ENCODE results near the gene MS4A4A. TPM values are rescaled to one million over a fixed set of nuclear protein-coding genes. Genes with fewer than 3 reads are reported as not detected.
"Not testable (repeated sequence)": the region's sequence is repeated elsewhere in the genome, so short reads cannot be mapped to it uniquely, and the experiment has no call there.

The MS4A4A gene
- total and polyA plus RNA-seq, 2 experiments from 2014 or later: not detected

DNA sequence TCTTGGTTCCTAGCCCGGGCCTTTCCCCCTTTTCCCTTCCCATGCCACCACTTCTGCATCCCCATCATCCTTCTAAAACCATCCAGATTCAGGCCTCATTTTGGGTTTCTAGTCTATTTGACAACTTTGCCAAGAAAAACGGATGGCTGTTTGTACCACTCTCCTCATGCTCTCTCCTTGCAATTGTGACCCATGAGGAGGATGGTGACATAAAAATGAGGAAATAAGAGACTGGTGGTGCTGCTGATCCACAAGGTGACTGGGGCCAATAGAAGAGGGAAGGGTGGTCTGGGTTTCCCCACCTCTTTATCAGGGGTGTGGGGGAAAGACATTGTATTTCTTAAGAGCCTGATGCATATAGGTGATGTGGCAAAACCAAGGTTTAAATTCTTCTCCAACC, 1.0 kb downstream of the MS4A4A start:
- DNase-seq (ENCODE audit: low read depth in 1 of 2, low spot score in 1 of 2): no peak
- no peaks in the 10 kb centered on the region for H3K4me1 ChIP-seq (ENCODE audit: low read depth)
- TF ChIP-seq, protein P1, sequence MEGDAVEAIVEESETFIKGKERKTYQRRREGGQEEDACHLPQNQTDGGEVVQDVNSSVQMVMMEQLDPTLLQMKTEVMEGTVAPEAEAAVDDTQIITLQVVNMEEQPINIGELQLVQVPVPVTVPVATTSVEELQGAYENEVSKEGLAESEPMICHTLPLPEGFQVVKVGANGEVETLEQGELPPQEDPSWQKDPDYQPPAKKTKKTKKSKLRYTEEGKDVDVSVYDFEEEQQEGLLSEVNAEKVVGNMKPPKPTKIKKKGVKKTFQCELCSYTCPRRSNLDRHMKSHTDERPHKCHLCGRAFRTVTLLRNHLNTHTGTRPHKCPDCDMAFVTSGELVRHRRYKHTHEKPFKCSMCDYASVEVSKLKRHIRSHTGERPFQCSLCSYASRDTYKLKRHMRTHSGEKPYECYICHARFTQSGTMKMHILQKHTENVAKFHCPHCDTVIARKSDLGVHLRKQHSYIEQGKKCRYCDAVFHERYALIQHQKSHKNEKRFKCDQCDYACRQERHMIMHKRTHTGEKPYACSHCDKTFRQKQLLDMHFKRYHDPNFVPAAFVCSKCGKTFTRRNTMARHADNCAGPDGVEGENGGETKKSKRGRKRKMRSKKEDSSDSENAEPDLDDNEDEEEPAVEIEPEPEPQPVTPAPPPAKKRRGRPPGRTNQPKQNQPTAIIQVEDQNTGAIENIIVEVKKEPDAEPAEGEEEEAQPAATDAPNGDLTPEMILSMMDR (IDR thresholded peaks at IDR 0.05; ENCODE audit: low read depth, low read length): no peak
- no peak overlapping the region for H3K4me3 ChIP-seq
- H3K36me3 ChIP-seq: no peaks in the 10 kb centered on the region
- peaks cover 2% of the 10 kb centered on the region for H3K9me3 ChIP-seq (ENCODE audit: low read depth)
- H3K27ac ChIP-seq: no peak overlapping the region
- no peaks in the 10 kb centered on the region for H3K27me3 ChIP-seq

DNA sequence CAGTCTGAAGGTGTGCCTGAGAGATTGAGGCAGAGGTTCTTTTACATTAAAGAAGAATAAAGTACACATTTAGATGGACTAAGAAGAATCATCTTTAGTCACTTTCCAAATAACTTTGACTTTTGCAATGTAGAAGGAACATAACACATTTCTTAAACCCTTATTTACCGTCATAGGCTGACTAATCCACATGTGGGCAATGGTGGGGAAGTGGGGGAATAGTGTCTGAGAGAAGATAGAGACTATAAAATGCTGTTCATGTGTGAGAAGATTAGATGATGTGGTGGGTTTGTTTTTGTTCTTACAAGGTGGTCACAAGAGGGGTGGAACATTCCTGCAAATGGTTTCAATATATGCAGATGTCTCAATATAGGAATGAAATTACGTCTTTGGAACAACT, 1.8 kb downstream of the MS4A4A start:
- Histone ChIP-seq H3K4me3 (no peak overlapping the region), H3K4me1 (ENCODE audit: low read depth) (no peaks in the 10 kb centered on the region), H3K27ac (no peak overlapping the region), H3K9me3 (ENCODE audit: low read depth) (peaks cover 2% of the 10 kb centered on the region), H3K36me3 (no peaks in the 10 kb centered on the region), H3K27me3 (no peaks in the 10 kb centered on the region)
- DNase-seq (ENCODE audit: low read depth in 1 of 2, low spot score in 1 of 2): no peak
- TF ChIP-seq, protein P1 (IDR thresholded peaks at IDR 0.05; ENCODE audit: low read depth, low read length): no peak

DNA sequence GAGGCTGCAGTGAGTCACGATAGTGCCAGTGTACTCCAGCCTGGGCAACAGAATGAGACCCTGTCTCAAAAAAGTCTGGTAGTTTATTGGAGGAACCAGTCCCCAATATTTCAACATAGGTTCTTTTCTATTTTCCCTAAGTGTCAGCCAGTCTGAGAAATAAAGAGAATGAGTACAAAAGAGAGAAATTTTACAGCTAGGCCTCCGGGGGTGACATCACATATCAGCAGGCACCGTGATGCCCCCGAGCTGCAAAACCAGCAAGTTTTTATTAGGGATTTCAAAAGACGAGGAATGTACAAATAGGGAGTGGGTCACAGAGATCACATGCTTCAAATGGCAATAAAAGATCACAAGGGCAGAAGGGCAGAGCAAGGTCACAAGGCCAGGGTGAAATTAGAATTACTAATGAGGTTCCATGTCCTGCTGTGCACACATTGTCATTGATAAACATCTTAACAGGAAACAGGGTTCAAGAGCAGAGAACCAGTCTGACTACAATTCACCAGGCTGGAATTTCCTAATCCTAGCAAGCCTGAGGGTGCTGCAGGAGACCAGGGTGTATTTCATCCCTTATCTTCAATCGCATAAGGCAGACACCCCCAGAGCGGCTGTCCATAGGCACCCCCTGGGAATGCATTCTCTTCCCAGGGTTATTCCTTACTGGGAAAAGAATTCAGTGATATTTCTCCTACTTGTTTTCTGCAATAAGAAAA, 5.1 kb downstream of the MS4A4A start:
- not testable (repeated sequence) for DNase-seq (ENCODE audit: low read depth in 1 of 2, low spot score in 1 of 2); H3K27ac ChIP-seq; H3K4me3 ChIP-seq; H3K4me1 ChIP-seq (ENCODE audit: low read depth); H3K36me3 ChIP-seq; H3K27me3 ChIP-seq; H3K9me3 ChIP-seq (ENCODE audit: low read depth)

DNA sequence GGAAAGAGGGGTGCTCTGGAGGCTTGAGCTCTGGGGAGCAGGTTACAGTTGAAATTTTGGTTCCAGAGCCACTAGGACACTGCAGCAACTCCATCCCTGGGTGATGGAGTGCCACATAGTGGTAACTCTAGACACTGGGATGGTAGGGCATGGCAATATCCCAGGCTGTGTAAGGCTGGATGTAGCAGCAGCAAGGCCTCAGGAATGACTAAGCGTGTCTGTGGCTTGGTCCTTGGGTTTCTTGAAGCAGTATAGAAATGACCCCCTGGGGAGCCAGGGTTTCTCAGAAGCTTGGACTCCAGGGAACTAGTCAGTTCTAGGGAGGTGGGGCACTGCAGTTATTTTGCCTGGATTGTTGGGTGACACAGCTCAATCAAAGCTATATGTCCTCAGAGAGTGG, 8.1 kb downstream of the MS4A4A start:
- no peaks in the 10 kb centered on the region for H3K27me3 ChIP-seq
- H3K27ac ChIP-seq: no peak overlapping the region
- no peak for DNase-seq (ENCODE audit: low read depth in 1 of 2, low spot score in 1 of 2)
- H3K36me3 ChIP-seq: no peaks in the 10 kb centered on the region
- no peaks in the 10 kb centered on the region for H3K4me1 ChIP-seq (ENCODE audit: low read depth)
- peaks cover 2% of the 10 kb centered on the region for H3K9me3 ChIP-seq (ENCODE audit: low read depth)
- TF ChIP-seq, protein P1 (IDR thresholded peaks at IDR 0.05; ENCODE audit: low read depth, low read length): no peak
- no peak overlapping the region for H3K4me3 ChIP-seq

DNA sequence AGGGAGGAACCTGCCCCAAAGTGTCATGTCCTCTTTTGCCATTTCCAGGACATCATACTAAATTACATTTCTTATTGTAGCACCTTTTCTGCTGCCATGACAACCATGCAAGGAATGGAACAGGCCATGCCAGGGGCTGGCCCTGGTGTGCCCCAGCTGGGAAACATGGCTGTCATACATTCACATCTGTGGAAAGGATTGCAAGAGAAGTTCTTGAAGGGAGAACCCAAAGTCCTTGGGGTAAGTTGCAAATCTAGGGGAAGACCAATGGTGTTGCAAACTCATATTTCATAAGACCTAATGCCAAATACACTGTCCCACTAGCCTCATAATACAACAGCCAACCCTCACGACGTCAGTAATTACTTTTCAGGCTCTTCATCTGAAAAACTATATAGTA, 11.7 kb downstream of the MS4A4A start:
- no peak for DNase-seq (ENCODE audit: low read depth in 1 of 2, low spot score in 1 of 2)
- no peak overlapping the region for H3K27ac ChIP-seq
- H3K36me3 ChIP-seq: no peaks in the 10 kb centered on the region
- no peaks in the 10 kb centered on the region for H3K4me1 ChIP-seq (ENCODE audit: low read depth)
- no peak overlapping the region for H3K4me3 ChIP-seq
- TF ChIP-seq, protein P1 (IDR thresholded peaks at IDR 0.05; ENCODE audit: low read depth, low read length): no peak
- H3K27me3 ChIP-seq: no peaks in the 10 kb centered on the region
- no peaks in the 10 kb centered on the region for H3K9me3 ChIP-seq (ENCODE audit: low read depth)

DNA sequence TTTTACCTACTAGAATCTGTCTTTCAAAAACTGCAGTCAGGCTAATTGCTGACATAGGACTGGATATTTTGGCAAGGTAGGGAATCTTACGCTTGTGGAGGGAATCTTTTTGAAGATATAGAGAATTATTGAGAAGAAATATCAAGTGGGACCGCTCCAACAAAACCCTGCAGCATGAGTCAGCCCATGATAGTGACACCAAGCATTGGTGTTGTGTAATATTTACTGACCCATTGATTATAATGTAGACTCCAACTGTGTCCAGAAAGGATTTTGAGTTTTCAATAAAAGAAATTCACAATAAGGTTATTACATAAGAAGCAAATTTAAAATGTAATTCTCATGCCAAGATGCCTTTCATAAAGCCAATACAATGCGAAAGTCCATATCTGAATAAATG, 20.7 kb downstream of the MS4A4A start:
- Histone ChIP-seq H3K9me3 (ENCODE audit: low read depth) (no peaks in the 10 kb centered on the region), H3K27me3 (no peaks in the 10 kb centered on the region), H3K36me3 (no peaks in the 10 kb centered on the region), H3K4me3 (no peak overlapping the region), H3K27ac (no peak overlapping the region), H3K4me1 (ENCODE audit: low read depth) (no peaks in the 10 kb centered on the region)
- TF ChIP-seq, protein P1 (IDR thresholded peaks at IDR 0.05; ENCODE audit: low read depth, low read length): no peak
- DNase-seq (ENCODE audit: low read depth in 1 of 2, low spot score in 1 of 2): no peak

DNA sequence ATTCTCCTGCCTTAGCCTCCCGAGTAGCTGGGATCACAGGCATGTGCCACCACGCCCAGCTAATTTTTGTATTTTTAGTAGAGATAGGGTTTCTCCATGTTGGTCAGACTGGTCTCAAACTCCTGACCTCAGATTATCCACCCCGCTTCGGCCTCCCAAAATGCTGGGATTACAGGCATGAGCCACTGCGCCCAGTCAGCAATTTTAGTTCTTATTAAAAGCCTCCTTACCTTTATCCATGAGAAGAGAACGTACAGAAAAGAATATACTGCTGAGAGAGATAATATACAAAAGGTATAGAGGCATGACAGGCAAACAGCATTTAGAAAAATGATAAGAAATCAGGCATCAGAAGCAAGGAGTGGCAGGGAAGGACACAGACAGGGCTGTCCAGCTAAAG, 21.4 kb downstream of the MS4A4A start:
- not testable (repeated sequence) for H3K27me3 ChIP-seq; H3K4me1 ChIP-seq (ENCODE audit: low read depth); H3K9me3 ChIP-seq (ENCODE audit: low read depth); DNase-seq (ENCODE audit: low read depth in 1 of 2, low spot score in 1 of 2); H3K4me3 ChIP-seq; H3K36me3 ChIP-seq; H3K27ac ChIP-seq
